Testis (tissue), 3 donors: ENCODE results near the gene ERBIN. TPM values are rescaled to one million over a fixed set of nuclear protein-coding genes. Genes with fewer than 3 reads are reported as not detected.
"Not testable (repeated sequence)": the region's sequence is repeated elsewhere in the genome, so short reads cannot be mapped to it uniquely, and the experiment has no call there.

Experiments used
- DNase-seq: peaks from one replicate; pipeline ENCODE4 v3.0.0-alpha.2; 2019
- H3K27ac ChIP-seq, 2 donors: fragments of 200-600 bp; sonication (generic); one replicate each; pipeline ENCODE4 v1.5.1; 2019
- H3K27me3 ChIP-seq: fragments of 200-600 bp; sonication (generic); one replicate; pipeline ENCODE4 v1.5.1; 2019
- H3K36me3 ChIP-seq: fragments of 200-600 bp; sonication (generic); one replicate; pipeline ENCODE4 v1.5.1; 2017; ENCODE audit warnings: low read depth; ENCODE audit errors: missing control alignments
- H3K4me1 ChIP-seq: fragments of 200-600 bp; sonication (generic); one replicate; pipeline ENCODE4 v1.5.1; 2019
- H3K4me3 ChIP-seq, 2 donors: fragments of 200-600 bp; sonication (generic); one replicate each; pipeline ENCODE4 v1.5.1; 2017 to 2019
- H3K9me3 ChIP-seq: fragments of 200-600 bp; sonication (generic); one replicate; pipeline ENCODE4 v1.5.1; 2017
- POLR2A ChIP-seq: fragments of 450-650 bp; IDR thresholded peaks from one replicate; pipeline ENCODE4 v1.6.1; 2017; ENCODE audit warnings: antibody characterized with exemption, mild to moderate bottlenecking, moderate library complexity
- WGBS, 2 donors: methylation state at CpG; one replicate each; pipeline ENCODE4 v1.1.5; 2018; 5-methylcytosine and 5-hydroxymethylcytosine counted together
- intact Hi-C: fragments of 100-400 bp; cut with DNase I; formaldehyde crosslinking; loops from one replicate; pipeline ENCODE4 v1.15.1; 2023; ENCODE audit warnings: low total_unique reads
- polyA plus RNA-seq: library from polyadenylated mRNA; stranded (reverse); fragments of 350-450 nt; fragmentation: Illumina TruSeq; extraction: RNeasy Lipid Tissue Mini Kit (QIAGEN cat#74804); gene quantifications from one replicate; pipeline ENCODE4 v1.2.3, GENCODE V29; 2014; ENCODE audit warnings: low read depth, low replicate concordance; ENCODE audit not compliant: insufficient read depth
- total RNA-seq, 2 donors: library from RNA; depleted of rRNA; stranded (reverse); fragments of >200 nt; gene quantifications; one replicate each; pipeline ENCODE4 v1.2.3, GENCODE V29; 2016
- TF ChIP-seq, protein P1 (sequence below), 3 experiments: fragments of 450-650 bp in 2 of 3; fragments of 200-600 bp in 1 of 3; sonication (generic) in 1 of 3; IDR thresholded peaks; one replicate each; pipeline ENCODE4 v1.5.1; 2016 to 2019; ENCODE audit warnings: antibody characterized with exemption in 3 of 3, mild to moderate bottlenecking in 2 of 3, moderate library complexity in 1 of 3

ERBIN gene
- total and polyA plus RNA-seq, 3 donors from 2014 or later, result 45.7 to 98.3 (median 79.8) TPM

DNA sequence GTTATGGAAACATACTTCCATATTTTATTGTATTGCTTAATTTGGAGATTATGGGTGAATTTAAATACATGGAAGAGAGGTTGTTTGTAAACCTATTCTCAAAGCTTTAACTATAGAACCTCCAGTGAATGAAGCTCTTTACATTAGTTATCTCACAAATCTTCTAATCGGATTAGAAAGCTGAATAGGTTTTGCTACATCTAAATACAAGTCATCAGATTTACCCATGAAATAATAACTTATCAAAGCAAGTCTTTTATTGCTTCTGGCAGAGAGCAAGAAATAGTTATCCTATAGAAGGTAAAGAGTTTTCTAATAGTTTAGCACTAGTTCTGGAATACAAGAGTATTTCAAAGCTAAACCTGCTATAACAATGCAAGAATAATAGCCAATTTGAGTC, 113.3 kb downstream of the ERBIN start:
- no peak for DNase-seq
- no peaks in the 10 kb centered on the region for H3K9me3 ChIP-seq
- H3K36me3 ChIP-seq, result no peaks in the 10 kb centered on the region
- H3K27ac ChIP-seq, result no peak overlapping the region
- H3K4me1 ChIP-seq, result no peaks in the 10 kb centered on the region
- TF ChIP-seq POLR2A, result no peak
- TF ChIP-seq, protein P1, sequence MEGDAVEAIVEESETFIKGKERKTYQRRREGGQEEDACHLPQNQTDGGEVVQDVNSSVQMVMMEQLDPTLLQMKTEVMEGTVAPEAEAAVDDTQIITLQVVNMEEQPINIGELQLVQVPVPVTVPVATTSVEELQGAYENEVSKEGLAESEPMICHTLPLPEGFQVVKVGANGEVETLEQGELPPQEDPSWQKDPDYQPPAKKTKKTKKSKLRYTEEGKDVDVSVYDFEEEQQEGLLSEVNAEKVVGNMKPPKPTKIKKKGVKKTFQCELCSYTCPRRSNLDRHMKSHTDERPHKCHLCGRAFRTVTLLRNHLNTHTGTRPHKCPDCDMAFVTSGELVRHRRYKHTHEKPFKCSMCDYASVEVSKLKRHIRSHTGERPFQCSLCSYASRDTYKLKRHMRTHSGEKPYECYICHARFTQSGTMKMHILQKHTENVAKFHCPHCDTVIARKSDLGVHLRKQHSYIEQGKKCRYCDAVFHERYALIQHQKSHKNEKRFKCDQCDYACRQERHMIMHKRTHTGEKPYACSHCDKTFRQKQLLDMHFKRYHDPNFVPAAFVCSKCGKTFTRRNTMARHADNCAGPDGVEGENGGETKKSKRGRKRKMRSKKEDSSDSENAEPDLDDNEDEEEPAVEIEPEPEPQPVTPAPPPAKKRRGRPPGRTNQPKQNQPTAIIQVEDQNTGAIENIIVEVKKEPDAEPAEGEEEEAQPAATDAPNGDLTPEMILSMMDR (IDR thresholded peaks at IDR 0.05), result no peak
- 96 to 98% methylated on average over 1 of the region's 1 CpG for WGBS, 2 donors
- H3K4me3 ChIP-seq, result no peak overlapping the region
- H3K27me3 ChIP-seq, result no peaks in the 10 kb centered on the region
- intact Hi-C loops, result no loop called here

DNA sequence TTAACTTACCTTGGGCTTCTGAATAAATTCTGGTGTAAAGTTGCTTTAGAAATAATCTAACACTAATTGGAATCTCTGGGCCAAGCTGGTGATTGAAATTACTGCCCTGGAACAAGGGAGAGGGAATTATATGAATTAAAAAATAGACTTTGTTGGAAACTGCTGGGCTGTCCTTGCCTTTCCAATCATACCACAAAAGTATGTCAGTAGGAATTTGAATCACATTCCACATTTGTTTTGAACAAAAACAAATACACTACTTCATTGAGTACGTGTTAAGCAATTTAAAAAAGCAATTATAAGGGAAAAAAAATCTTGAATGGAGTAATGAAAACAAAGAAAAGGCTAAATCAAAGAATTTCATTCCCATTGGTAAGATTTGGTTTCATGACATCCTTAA, 115.3 kb downstream of the ERBIN start:
- no peak overlapping the region for H3K4me3 ChIP-seq
- DNase-seq, result no peak
- intact Hi-C loops, result no loop called here
- 67 to 75% methylated on average over 1 of the region's 1 CpG for WGBS, 2 donors
- no peaks in the 10 kb centered on the region for H3K36me3 ChIP-seq
- H3K27ac ChIP-seq, result no peak overlapping the region
- no peaks in the 10 kb centered on the region for H3K9me3 ChIP-seq
- no peaks in the 10 kb centered on the region for H3K4me1 ChIP-seq
- no peak for TF ChIP-seq POLR2A
- TF ChIP-seq, protein P1 (IDR thresholded peaks at IDR 0.05), result no peak
- no peaks in the 10 kb centered on the region for H3K27me3 ChIP-seq

DNA sequence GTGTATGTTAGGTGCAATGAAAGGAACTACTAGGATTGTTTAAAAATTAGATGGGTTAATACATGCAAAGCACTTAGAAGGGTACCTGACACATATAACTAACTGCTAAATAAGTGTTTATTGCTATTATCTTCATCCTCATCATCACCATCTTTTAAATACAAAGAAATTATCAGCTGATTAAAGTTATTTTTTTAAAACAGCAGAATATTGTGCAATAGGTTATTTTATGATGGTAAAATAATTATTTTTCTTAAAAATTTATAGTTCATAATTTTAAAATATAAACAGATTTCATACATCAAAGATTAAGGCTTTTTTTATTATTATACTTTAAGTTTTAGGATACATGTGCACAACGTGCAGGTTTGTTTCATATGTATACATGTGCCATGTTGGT, 130.9 kb downstream of the ERBIN start:
- H3K27ac ChIP-seq, result no peak overlapping the region
- H3K27me3 ChIP-seq, result no peaks in the 10 kb centered on the region
- H3K36me3 ChIP-seq, result no peaks in the 10 kb centered on the region
- no peaks in the 10 kb centered on the region for H3K9me3 ChIP-seq
- intact Hi-C loops, result no loop called here
- no peak overlapping the region for H3K4me3 ChIP-seq
- TF ChIP-seq, protein P1 (IDR thresholded peaks at IDR 0.05), result no peak
- TF ChIP-seq POLR2A, result no peak
- no peaks in the 10 kb centered on the region for H3K4me1 ChIP-seq
- 92 to 100% methylated on average over 1 of the region's 1 CpG for WGBS, 2 donors
- no peak for DNase-seq

DNA sequence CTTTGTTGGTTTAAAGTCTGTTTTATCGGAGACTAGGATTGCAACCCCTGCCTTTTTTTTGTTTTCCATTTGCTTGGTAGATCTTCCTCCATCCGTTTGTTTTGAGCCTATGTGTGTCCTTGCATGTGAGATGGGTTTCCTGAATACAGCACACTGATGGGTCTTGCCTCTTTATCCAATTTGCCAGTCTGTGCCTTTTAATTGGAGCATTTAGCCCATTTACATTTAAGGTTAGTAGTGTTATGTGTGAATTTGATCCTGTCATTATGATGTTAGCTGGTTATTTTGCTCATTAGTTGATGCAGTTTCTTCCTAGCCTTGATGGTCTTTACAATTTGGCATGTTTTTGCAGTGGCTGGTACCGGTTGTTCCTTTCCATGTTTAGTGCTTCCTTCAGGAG, 134.9 kb downstream of the ERBIN start:
- H3K9me3 ChIP-seq, H3K36me3 ChIP-seq, intact Hi-C loops, H3K4me3 ChIP-seq, H3K27me3 ChIP-seq, H3K27ac ChIP-seq, DNase-seq, H3K4me1 ChIP-seq: not testable (repeated sequence)
- 94 to 97% methylated on average over 2 to 3 of the region's 3 CpGs for WGBS, 2 donors

DNA sequence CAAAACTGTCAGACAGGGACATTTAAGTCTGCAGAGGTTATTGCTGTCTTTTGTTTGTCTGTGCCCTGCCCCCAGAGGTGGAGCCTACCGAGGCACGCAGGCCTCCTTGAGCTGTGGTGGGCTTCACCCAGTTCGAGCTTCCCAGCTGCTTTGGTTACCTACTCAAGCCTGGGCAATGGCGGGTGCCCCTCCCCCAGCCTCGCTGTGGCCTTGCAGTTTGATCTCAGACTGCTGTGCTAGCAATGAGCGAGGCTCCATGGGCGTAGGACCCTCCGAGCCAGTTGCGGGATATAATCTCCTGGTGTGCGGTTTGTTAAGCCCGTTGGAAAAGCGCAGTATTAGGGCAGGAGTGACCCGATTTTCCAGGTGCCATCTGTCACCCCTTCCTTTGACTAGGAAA, 136.7 kb downstream of the ERBIN start:
- H3K4me1 ChIP-seq, intact Hi-C loops, H3K9me3 ChIP-seq, DNase-seq, H3K36me3 ChIP-seq, H3K27ac ChIP-seq, H3K4me3 ChIP-seq, H3K27me3 ChIP-seq: not testable (repeated sequence)
- 98 to 100% methylated on average over 11 to 13 of the region's 13 CpGs for WGBS, 2 donors

DNA sequence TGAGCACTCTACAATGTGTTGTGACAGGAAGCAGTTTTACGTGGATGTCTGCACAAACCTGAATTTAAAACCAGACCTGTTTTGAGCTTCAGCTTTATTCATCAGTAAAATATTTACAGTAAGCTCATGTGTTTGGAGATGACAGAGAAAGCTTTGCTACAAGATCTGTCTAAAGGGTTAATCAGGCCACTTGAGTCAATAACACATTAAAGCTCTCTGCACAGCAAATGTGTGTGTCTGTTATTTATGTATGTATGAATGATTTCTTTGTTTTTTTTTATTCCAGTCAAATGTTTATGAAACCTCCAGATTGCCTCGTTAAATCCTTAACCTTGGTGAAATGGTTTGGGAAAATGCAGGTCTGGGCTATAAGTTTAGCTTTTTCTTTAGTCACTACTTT, 140.5 kb downstream of the ERBIN start:
- DNase-seq, result no peak
- TF ChIP-seq POLR2A, result no peak
- TF ChIP-seq, protein P1 (IDR thresholded peaks at IDR 0.05), result no peak
- no peak overlapping the region for H3K27ac ChIP-seq
- no peaks in the 10 kb centered on the region for H3K4me1 ChIP-seq
- H3K4me3 ChIP-seq, result no peak overlapping the region
- intact Hi-C loops, result no loop called here
- H3K27me3 ChIP-seq, result no peaks in the 10 kb centered on the region
- WGBS, 2 donors, result 80 to 85% methylated on average over 2 of the region's 2 CpGs
- no peaks in the 10 kb centered on the region for H3K36me3 ChIP-seq
- no peaks in the 10 kb centered on the region for H3K9me3 ChIP-seq
